Stomach (tissue), 4 donors: ENCODE data around the gene GPR101.

Experiments used
- CTCF ChIP-seq, 7 experiments: fragments of 450-650 bp in 4 of 7; fragments of 200-600 bp in 3 of 7; sonication (generic) in 3 of 7; IDR thresholded peaks; one replicate each; pipeline ENCODE4 v1.5.1; 2016 to 2019; ENCODE audit warnings: antibody characterized with exemption in 7 of 7, control low read depth in 2 of 7, mild to moderate bottlenecking in 1 of 7
- EP300 ChIP-seq: sonication (generic); formaldehyde crosslinking; IDR thresholded peaks from one replicate; pipeline ENCODE4 v1.6.1; 2017; ENCODE audit warnings: antibody characterized with exemption
- POLR2A ChIP-seq, 4 donors: fragments of 450-650 bp; IDR thresholded peaks; one replicate each; pipeline ENCODE4 v1.6.1; 2016; ENCODE audit warnings: antibody characterized with exemption in 4 of 4, control low read depth in 2 of 4, mild to moderate bottlenecking in 1 of 4, moderate library complexity in 1 of 4
- POLR2AphosphoS5 ChIP-seq, 3 donors: sonication (generic); formaldehyde crosslinking; IDR thresholded peaks; one replicate each; pipeline ENCODE4 v1.6.1; 2016; ENCODE audit warnings: antibody characterized with exemption in 3 of 3

GRCh38 chrX:137051978-137052642 lies 18.3 kb upstream of the GPR101 start:
- TF ChIP-seq CTCF (IDR thresholded peaks at IDR 0.05) (peak in 4 of 7 experiments; percentile 30 to 77 (median 70)), POLR2A (IDR thresholded peaks at IDR 0.05) (no peak), EP300 (no peak), POLR2AphosphoS5 (IDR thresholded peaks at IDR 0.05) (no peak)
